GM19025 (cell line): ENCODE measurements around the gene SCAMP1.

Experiments
- ATAC-seq: cut with Tn5 transposase; IDR thresholded peaks from one replicate; pipeline ENCODE4 v1.9.1; 2021; ENCODE audit warnings: mild to moderate bottlenecking, low read depth, moderate library complexity; ENCODE audit not compliant: unreplicated experiment

SCAMP1 gene

DNA sequence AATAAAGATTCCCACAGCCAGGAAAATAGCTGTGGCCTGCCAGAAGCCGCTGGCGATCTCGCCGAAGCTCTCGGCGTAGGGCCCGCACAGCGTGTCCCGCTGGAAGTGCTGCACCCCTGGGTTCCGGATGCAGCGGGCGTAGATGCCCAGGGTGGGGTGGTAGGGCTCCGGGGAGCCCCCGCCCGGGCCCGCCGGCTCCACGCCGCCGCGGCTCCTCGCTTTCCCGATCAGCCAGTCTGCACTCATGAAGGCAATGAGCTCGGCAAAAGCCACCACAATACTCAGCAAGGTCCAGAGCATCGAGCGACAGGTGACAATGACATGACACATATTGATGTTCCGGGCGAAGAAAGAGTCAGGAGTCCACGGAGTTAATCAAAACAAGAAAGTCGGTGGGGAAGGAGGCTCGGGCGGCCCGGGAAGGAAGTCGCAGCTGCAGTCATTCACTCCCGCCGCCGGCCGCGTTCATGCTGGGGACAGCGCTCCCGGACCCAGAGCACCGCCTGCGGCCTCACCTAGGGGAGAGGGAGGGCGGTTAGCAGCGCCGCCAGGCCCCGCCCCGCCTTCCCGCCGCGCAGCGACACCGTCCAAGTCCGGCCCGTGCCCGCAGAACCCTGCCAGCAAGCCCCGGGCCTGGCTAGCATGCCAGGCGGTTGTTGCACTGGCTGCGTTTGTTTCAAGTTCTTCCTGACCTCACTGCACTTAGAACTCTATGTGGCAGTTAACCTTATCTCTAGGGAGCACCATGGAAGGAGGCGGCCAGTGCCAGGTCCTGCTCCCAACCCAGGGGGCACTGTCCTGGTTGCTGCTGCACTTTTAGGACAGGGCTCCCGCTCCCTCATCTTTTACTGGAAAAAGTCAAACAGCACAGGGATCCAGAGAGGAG is 149.7 kb downstream of the SCAMP1 start:
- peak; percentile 83 for ATAC-seq

DNA sequence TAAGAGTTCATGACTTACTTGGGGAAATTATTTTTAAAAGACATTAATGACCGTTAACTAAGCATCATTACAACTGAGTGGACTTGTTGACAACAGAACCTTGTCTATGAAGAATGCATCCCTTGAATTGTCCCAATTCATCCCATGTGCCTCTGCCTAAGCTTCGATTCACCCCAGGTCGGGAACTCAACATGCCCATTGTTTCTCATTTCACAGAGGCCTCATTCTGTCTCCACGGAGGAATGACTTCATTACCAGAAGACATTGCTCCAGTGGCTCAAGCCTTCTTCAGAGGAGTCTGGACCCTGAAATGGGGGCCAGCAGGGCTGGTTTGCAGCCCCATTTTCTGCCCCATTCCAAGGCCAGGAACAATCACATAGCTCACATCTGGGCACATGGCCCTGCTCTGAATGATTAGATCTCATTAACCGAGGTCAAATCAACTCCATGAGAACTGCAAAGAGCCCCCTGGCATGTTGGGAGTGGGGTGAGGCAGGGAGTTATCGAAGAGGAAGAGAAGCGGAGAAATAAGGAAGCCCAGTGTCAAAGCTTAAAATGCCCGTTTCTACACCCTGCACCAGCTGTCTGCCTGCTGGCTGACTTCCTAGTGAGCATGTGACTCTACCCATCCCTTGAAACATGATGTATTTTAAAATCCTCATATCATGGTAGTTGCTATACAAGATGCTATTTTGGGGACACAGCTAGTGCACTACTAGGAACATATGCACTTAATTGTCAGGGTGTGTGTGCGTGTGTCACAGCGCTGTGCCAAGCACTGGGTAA is 150.9 kb downstream of the SCAMP1 start:
- ATAC-seq = no peak

DNA sequence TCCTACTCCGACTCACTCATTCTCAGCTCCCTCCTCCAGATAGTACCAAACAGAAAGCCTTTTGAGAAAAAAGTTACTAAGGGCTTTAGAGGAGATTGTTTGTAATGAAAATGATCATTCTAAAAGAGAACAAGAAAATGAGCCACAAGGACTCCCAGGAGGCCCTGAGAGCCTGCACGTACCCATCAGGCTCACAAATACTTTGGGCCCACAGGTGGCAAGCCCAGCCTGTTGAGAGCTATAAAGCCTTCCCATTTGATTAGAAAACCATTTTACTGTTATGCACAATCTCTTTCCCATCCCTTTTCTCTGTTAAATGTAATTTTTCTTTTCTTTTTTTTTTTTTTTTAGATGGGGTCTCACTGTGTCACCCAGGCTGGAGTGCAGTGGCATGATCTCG is 152.0 kb downstream of the SCAMP1 start:
- ATAC-seq = no peak

- ATAC-seq = no peak
These were observed 153.0 kb downstream of the SCAMP1 start for GRCh38 chr5:78513441-78513840.

DNA sequence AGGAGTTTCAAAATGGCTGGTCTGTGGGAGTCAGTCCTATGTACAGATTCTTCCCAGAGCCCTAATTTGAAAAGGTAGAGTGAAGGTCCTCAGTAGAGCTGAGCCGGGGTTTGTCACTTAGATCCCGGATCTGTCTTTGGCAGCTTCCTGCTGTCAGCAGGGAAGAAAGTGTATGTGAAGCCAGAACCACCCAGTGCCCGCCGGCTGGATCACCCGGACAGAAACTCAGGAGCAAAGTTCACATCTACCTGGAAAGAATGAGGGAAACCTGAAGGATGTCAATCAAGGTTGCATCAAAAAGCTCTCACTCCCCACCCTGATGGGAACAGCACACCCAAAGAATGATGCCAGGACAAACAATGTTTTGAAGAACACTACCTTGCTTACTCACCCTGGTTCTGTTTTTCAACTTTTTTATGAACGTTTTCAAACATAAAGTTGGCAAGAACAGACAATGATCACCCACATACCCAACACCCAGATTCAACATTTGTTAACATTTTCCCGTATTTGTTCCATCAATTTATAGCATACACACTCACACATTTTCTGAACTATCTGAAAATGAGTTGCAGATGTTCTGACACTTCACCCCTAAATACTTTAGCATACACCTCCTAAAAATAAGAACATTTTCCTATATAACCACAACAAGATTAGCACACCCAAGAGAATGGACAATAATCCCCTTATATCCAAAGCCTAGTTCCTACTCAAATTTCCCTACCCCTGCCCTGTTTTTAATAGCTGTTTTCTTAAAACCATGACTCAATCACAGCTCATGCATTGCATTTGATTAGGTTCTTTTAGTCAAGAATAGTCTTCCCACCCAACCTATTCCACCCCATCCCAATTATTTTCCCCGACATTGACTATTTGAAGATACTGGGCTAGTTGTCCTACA is 154.3 kb downstream of the SCAMP1 start:
- ATAC-seq = no peak

DNA sequence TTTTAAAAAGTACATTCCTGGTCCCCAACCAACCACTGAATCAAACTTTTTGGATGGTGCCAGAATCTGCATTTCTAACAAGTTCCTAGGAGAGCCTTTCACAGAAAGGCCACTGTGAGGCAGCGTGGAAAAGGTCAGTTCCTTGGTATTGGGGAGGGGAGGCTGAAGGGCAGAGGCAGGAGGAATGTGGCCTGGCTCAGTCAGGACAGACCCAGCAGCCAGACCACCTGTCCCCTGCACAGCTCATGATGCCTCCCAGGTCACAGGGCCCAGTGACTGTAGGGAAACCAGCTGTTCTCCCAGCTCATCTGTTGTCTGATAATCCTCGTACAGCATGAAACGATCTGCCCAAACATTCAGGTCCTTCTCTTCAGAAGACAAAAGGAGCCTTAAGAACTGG is 155.3 kb downstream of the SCAMP1 start:
- ATAC-seq = no peak

DNA sequence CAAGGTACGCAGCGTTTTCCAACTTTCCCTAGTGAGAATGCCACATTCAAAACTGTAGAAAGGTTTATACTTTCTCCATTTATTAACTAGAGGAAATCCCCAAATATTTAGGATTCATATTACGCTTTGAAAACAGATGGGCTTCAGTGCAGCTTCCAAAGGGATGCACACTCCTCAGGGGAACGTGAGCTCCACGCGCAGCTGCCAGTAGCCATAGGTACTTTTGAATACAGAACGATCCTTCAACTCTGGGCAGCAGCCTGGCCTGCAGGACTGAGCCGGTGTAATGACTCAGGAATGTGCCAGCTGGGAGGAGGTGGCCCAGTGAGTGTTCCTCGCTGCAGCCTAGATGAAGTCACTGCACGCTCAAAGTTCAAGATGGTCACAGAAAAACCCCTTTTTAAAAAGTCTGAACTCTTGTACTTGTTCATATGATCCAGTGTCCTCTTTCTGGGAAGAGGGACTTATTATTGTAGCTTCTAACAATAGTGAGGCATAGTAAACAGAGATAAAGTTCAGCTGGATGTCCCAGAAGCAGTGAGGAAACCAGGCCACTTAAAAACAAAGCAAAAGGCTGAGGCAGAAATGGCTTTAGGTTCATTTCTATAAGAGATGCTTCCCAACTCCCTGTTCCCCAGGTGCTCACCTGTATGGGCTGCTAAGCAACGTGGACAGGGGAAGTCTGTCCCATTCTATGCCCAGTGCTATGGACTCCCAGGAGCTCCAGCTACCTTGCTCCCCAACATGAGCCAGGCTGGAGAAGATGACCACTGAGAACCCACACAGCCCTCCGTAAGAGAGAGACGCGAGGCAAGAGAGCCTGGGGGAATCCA is 158.2 kb downstream of the SCAMP1 start:
- no peak for ATAC-seq

DNA sequence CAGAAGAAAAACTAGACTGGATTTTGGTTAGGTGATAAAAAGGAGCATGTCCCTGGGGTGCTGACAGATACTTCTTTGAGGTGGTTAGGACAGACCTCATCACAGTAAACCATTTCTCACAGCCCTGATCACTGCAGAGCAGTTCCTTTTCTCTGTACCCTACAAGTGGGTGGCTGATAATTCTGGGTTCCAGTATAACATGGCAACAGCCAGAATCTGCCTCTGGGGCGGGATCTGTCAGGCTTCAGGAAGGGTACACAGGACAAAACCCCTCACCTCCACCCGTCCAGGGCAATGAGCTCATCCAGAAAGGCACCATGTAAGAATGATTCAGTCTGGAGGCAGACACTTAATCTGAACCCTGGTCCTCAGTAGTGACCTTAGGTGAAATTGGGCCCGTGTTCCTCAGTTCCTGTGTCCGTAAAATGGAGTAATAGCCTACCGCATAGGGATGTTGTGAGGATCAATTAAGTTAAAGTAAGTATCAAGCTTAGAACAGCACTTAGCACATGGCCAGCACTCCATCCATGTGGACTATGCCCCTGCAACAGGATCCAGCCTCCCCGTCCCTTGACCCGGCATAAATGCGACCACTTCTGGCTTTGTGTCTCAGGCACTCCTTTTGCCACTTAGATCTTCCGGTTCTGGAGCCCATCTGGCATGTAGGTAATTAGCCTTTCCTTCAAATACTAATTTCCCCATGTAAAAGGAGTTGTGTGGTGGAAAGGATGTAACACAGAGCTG is 159.0 kb downstream of the SCAMP1 start:
- no peak for ATAC-seq

DNA sequence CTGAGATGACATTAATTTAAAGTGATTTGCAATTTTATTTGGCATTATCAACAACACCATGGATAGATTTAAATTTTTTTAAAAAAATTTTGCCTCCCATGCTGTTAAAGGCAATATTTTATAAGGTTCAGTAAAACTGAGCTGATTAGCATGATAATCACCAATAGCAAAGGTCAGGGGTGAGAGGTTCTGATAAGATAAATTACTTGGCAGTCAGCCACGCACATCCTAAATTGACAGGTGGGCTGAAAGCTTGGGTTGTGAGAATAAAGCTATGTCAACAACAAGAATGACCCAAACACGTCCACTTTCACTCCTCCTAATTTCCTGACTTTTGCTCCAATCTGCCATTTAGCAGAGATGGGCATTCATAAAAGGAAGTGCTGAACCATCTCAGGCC is 161.0 kb downstream of the SCAMP1 start:
- ATAC-seq = no peak

- no peak for ATAC-seq
These were observed 162.3 kb downstream of the SCAMP1 start for GRCh38 chr5:78522476-78523260.

DNA sequence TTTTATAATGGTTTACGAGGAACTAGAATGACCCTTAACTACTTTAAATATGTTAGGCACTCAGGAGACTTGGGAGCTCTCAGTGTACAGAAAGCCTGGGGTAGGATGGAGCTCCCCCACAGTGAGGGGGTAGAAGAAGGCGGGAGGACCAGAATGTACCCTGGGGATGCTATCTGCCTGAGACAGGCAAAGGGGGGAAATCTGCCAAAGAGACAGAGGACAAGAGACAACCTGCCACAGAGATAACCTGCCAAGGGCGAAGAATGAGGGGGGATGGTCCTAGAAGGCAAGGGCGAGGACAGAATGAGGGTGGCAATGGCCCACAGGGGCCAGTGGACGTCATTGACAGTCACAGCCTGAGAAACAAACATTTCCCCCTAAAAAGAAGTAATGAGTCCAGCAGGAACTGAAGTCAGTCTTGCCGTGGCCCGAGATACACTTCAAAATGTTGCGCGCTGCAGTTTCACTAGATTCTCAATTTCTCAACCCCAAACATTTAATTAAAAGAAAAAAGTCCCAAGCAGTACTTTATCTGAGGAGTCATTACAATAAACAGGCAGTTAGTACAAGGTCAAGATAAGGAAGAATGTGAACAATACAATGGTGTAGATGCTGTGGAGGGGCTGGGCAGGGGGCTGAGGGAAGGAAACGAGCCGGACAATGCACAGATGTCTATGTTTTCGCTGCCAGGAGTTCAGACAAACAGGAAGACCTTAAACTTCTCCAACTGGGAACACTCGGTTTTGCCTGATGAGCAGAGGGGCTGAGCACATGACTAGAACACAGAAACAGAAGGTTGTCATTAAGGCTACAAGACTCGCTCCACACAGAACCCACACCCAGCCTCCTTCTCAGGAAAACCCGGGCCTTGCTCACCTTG is 163.1 kb downstream of the SCAMP1 start:
- ATAC-seq = no peak

DNA sequence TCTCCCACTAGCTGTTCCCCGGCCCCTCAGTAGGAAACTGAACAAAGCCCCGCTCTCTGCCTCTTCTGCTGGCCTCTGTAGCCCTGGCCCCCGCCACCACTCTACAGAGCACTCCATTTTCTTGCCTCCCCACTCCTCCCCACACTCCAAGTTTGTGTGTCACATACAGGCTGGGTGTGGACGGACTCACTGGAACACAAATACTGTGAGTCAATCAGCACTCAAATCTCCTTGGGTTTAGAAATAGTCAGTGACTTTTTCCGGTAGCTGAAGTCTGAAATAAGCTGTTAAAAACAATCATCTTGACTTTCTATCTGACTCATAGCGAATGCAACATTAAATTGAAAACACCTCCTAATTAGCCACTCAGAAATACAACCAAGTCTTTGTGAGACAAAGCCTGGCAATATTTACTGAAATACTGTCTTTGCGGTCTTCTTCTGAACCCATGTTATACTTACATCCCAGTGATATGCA is 165.7 kb downstream of the SCAMP1 start:
- no peak for ATAC-seq

GRCh38 chr5:78527054-78527859 is 166.8 kb downstream of the SCAMP1 start:
- no peak for ATAC-seq

GRCh38 chr5:78527925-78528324 is 167.5 kb downstream of the SCAMP1 start:
- ATAC-seq = no peak
